ENCODE data around the gene ENAH.
"Not testable (repeated sequence)": the region's sequence is repeated elsewhere in the genome, so short reads cannot be mapped to it uniquely, and the experiment has no call there.

Gene ENAH

DNA sequence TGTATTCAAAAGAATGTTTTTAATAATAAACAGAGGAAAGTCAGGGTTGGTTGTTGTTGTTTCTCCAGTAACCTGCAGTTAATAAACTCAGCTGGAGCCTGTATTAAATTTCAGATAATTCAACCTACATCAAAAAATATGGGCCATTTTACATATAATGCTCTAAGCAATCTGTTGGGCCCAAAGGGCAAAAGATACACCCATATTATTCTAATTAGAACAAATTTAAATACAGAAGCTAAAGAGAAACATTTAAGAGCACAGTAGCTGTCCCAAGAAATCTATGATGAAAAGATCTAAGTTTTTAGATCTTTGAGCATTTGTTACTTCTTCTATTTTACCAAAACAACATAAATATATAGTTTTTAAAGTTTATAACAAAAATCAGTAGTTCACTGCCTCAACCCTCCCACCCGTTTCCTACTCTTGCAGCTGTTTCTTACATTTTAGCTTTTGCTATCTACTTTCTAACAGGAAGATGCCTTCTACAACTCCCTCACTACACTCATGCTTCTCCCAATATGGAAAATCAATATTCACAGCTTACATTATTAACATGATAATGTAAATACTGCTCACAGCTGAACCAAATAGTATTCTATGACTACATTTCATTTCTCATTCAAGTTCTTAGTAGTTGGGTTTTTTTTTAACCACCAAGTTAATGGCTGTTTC, 130.2 kb downstream of the ENAH start:
- DNase-seq, result no peak

DNA sequence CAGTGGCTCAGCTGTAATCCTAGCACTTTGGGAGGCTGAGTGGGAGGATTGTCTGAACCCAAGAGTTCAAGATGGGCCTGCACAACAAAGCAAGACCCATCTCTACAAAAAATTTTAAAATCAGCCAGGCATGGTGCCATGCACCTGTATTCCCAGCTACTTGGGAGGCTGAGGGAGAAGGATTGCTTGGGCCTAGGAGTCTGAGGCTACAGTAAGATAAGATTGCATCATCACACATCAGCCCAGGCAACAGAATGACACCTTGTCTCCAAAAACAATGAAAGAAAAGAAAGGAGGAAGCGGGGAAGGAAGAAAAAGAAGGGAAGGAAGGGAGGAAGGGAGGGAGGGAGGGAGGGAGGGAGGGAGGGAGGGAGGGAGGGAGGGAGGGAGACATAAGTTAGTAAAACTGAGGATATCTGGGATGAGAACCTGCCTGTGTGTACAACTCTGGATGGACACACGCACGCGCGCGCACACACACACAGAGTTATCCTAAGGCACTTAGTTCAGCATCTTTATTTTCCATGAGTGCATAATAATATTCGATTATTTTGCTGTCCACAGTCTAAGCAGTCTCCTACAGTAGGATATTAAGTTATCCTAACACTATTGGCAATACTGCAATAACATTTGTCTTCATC, 132.2 kb downstream of the ENAH start:
- DNase-seq, result no peak

DNA sequence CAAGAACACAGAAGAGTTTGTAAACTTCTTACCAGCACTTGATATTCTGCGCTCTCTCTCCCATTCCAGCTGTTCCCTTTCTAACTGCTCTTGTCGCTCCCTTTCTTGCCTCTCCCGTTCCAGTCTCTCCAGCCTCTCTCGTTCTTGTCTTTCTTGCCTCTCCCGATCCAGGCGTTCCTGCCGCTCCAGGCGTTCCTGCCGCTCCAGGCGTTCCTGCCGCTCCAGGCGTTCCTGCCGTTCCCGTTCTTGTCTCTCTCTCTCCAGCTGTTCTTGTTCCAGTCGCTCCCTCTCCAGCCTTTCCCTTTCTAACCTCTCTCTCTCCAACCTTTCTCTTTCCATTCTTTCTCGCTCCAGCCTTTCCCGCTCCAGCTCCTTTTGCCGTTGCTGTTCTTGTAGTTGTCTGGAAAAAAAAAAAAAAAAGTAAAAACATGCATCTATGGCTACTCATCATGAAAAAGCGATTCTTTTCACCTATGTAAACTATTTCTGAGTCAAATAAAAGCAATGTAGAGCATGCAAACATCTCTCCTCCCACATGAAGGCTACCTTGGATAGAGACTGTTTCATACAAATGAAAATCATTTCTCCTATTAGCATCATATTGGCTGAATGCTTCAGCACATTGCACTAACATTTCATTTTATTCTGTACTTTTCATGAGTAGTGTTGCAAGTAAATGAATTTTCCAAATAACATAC, 133.6 kb downstream of the ENAH start:
- DNase-seq, result no peak

DNA sequence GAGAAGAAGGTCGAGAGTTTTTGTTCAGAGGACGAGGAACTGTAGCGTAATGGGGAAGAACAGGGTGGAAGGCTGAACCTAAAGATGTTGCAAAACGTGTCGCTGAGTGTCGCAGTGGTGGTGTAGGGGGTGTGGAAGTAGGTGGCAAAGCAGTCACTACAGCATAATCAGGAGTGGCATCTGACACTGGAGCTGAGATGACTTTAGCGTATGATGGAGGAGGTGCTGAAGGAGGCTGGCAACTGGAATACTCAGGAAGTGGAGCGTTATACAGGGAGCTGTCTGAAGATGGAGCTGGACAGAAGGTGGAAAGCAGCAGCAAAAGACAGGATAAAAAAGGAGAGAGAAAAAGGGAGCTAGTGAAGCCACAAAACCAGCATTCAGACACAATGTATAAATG, 135.2 kb downstream of the ENAH start:
- DNase-seq, result no peak

DNA sequence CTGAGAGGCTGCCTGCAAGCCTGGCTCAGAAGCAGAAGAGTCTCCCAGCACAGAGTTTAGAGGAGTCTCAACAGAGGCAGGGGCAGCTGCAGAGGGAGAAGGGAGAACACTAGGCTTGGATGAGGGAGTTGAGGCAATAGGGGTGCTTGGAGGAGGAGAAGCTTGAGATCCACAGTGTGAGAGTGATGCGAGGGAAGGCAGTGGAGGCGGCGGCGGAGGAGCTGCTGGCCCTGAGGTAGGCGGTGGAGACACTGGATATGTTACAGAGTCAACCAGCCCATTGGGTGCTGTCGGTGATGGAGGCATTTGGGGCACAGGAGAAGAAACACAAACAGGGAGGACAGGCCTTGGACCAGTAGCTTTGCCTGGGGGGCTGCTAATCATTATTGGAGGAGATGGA, 135.7 kb downstream of the ENAH start:
- DNase-seq, result no peak

DNA sequence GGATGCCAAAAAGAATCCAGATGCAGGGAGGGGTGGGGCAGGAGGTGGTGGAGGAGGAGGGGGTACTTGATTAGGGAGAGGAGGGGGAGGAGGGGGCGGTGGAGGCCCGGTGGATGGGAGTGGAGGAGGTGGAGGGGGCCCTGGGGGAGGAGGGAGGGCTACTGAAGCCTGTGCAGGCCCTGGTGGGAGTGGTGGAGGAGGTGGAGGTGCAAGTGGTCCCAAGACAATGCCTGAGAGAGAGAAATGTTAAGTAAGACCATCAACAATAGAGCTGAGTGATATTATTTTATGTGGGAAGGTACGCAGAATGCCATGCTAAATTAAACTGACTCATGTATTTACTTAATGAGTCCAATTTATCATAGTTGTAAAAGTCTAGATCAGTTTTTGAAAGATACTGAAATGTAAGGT, 138.2 kb downstream of the ENAH start:
- no peak for DNase-seq

DNA sequence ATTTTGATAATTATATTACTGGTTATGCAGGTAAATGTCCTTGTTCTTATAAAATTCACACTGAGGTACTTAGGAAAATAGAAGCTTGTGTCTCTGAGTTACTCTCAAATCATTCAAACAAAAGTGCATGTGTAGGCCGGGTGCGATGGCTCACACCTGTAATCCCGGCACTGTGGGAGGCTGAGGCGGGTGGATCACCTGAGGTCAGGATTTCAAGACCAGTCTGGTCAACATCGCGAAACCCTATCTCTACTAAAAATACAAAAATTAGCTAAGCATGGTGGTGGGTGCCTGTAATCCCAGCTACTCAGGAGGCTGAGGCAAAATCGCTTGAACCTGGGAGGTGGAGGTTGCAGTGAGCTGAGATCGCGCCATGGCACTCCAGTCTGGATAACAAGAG, 139.3 kb downstream of the ENAH start:
- not testable (repeated sequence) for DNase-seq

DNA sequence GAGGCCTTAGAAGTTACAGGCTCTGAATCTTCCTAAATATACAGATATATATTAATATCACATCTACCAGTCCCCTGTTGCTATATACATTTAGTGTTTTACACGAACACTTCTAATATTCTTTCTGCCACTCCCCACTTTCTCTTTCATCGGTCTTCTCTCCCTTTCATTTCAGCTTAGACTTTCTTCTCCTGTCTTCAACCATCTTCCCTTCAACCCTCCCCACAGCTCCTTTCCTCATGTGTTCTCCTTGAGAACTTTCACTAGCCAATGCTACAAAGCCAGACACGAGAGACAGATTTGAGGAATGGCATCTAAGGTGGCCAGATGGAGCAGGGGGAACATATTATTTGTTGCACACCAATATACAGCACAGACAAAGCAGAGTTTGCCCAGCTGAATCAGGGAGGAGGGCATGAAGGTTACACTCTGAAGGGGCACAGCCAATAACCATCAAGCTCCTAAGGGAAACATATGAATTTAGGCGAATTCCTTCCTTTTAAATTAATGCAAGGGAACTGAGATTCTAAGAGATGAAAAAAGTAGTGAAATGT, 141.0 kb downstream of the ENAH start:
- DNase-seq, result no peak

DNA sequence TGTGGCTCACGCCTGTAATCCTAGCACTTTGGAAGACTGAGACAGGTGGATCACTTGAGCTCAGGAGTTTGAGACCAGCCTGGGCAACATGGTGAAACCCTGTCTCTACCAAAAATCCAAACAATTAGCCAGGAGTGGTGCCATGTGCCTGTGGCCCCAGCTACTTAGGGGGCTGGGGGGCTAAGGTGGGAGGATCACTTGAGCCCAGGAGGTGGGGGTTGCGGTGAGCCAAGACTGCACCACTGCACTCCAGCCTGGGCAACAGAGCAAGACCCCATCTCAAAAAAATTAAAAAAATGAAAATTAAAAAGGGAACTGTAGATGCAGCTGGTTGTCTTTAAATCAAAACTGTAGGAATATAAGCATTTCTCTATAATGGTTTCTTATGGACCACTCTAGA, 142.2 kb downstream of the ENAH start:
- not testable (repeated sequence) for DNase-seq

DNA sequence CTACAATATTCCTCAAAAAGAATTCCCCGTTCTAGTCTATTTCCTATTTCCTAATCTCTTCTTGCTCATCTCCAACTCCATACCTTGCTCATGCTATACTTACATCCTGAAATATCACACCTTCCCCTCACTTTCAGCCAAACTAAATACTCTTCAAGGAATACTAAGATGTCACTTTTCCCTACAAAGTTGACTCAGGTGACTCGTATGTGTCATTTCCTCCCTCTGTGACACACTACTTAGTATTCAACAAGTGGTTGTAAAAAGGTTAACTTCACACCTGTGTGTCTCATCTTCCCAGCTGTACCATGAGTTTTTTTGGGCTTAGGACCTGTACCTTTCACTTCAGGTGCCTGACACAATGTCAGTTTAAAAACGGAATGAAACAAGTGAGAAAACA, 143.2 kb downstream of the ENAH start:
- DNase-seq, result no peak

DNA sequence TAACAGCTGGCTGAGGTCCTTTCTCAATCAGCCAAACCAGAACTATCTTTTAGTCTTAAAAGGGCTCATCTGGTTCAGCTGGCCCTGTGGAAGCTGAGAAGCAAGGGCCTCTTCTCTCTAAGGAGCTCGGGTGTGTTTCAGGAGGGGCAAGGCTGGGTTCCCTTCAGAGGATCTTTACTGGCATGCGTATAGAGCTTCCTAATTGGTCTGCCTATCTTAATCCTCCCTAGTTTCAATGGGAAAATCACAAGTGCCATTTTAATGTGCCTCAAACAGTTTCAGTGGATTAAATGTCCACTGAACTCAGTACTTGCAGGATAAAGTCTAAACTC, 143.6 kb downstream of the ENAH start:
- no peak for DNase-seq

DNA sequence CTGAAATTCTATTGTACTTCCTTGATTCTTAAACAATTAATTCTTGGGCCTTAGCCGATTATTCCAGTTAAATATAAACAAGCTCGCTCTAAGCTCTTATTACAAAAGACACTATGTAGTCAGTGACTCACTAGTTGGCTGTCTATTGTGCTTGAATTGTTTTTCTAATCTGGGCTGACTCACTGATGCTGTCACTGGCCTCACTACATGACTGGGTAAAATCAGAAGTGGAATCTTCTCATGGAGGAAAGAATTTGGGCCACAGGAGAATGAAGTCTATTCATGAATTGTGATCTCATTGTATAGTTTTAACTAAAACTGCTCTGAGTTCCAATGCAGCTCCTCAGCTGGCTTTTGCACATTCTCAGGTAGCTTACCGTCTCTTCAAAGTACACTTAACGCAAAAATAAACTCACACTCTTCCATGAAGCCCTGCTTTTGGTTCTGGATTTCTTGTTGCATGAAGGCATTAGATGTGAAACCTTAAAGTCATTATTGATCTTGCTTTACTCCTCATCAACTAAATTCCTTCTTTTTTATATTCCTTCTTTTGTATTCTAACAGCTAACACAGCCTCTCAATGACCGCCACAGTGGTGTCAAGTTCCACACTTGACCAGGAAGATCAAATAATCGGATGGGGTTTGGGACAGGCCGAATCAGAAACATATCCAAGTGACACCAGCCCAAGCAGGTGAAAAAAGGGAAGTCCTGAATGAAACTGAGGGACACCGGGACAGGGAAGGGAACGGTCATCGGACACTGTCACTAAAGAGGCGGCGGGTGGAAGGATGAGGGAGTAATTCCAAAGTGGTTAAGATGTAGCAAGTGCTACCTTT, 144.2 kb downstream of the ENAH start:
- DNase-seq, result no peak

DNA sequence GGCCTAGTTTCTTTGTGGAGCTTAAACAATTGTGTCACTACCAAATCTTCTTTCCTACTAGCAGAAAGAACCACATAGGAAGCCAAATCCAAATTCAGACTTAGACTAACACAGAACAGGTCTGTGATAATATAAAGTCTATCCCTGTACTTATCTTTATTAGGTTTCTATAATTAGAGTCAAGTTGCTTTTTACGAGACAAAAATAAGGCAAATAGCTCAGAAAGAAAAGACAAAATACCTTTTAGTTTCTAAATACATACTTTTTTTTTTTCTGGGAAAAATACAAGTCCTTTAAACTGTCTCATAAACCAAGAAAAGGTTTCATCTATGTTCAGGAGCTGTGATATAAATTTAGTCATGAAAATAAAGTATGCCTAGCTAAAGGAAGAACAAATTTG, 146.2 kb downstream of the ENAH start:
- no peak for DNase-seq

DNA sequence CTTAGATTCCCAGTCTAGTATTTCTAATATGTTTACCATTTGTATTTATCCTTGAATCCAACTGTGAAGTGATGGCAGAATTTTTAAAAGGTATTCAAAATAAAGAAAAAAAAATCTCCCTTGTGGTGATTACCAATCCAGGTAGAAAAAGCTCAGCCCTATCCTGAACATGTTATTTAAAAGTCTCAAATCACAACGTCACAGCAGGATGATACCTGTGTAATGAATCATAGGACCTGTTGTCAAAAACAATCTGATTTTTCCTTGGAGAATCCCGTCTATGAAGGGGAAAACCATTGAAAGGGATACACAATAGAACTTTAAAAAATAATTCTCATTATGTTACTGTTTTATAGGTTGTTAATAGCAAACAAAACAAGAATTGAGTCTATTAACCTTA, 148.1 kb downstream of the ENAH start:
- DNase-seq, result no peak

DNA sequence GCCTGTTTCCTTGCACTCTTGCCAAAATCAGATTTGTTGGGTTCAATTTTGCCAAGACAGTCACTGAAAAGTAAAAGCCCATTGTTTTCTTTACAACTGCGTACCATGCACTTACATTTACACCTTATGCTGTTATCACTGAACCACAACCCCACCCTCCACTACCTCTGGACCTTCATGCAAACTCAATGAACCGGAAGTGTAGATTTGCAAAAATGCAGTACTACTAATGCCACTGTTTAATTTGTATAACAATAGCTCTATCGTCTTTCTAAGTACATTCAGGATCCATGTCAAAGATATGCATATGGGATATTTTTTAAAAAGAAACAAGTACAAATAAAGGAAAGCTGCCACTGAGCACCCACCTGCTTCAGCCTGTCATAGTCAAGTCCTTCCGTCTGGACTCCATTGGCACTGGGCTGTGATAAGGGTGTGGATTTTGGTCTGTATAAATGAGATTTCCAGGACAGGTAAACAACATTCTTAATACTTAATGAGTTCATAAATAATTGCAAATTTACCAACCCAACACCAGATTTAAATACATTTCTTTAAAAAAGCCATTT, 152.2 kb downstream of the ENAH start:
- DNase-seq, result no peak

DNA sequence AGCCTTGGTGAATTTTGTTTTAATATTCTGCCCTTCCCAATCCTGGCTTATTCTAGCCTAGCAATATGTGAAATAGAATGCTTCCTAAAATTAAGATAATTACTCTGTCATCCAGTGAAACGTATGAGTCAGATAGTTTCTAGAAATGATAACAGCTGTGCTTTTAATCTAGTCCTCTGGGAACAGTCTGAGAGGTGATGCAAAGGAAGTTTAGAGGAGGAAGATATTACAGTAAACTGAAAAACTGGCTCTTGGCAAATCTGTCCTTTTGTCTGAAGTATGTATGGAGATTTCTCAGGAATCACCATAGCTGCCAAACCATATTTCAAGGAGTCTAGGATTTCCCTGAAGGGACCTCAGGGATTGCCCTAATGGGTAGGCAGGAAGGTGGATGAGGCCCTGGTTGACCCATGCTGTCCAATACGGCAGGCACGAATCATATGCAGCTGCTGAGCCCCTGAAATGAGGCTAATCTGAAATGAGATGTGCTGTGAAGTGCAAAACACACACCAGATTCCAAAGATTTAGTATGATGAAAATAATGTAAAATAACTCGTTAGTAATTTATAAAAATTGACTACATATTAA, 154.3 kb downstream of the ENAH start:
- no peak for DNase-seq

DNA sequence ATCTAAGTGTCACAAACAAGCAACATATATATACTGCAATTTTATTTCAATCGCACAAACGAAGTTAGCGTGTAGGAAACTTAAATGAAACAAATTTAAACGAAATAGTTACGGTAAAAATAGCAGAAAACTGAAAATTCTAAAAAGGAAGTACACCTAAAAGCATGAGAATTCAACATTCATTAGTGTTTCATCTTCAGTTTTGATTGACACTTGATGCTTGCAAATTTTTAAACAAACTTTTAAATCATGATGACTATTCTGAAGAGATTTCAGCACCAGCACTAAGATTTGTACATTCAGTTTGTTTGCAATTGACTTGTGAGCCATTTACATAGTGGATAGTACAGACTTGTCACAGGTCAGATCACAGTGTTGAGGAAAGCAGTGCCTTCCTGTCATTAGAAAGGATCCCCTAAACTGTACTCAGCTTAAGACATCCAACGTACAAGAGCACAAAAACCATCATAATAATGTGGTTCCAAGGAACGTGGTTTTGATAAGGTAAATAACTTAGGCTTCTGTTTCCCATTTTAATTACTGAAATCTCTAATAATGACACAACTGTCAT, 158.0 kb downstream of the ENAH start:
- no peak for DNase-seq

DNA sequence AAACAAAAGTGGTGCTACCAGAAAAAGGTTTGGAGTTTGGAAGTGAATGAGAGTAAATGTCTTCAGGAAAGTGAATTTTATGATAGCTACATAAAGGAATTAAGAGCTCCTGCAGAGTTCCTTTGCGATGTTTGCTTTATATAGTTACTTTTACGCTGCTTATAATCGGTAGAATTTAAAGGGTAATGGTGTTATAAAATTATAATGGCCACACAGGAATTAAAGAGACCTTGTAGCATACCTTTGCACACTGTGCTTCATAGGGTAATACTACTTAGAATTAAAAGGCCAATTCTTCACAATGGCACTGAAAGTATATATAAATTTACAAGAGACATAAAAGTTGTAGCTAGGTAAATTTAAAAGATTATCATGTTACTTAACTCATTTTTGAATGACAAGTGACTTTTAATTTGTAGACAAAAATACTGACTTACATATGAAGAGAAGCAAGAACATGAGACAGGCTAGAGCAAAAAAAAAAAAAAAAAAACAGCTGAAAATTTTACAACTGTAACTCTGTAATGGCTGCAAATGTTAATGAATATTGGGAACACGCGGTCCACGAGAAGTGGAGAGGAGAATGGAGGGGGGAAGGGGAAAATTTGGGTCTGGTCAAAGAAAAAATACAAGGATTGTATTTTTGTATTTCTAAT, 159.2 kb downstream of the ENAH start:
- DNase-seq, result no peak

DNA sequence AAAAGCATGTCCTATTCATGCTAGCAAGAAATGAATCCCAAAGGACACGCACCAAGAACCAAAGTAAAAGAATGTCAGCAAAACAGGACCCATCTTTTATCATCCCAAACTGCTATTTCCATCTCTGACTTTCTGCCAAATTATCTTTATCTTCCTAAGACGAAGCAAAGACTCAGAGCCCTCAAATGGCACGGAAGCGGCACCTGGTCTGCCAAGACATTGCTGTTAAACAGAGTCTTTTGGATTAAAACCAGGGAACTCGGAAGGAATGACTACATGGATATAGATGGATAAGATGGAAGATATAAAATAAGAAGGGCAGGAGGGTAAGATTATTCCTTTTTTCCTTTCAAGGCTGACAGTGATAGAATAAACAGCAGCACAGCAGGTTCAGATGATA, 164.2 kb downstream of the ENAH start:
- DNase-seq, result no peak

DNA sequence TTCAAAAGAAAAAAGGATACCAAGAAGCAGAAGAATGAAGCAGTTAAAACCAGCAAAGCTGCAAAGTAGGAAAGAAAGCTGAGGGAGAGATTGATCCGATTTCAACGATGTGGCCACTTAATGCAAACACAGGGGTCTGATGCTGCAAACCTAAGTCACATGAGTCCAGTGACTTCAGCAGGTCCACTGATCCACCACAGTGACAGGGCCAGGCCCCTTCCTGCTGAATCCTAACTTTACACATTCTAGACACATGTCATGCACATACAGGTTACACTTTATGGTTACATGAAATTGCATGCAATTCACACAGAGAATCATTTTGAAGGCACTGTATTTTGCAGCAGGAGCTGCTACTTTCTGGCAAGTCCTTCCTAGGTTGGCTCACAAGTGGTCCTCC, 166.1 kb downstream of the ENAH start:
- no peak for DNase-seq

DNA sequence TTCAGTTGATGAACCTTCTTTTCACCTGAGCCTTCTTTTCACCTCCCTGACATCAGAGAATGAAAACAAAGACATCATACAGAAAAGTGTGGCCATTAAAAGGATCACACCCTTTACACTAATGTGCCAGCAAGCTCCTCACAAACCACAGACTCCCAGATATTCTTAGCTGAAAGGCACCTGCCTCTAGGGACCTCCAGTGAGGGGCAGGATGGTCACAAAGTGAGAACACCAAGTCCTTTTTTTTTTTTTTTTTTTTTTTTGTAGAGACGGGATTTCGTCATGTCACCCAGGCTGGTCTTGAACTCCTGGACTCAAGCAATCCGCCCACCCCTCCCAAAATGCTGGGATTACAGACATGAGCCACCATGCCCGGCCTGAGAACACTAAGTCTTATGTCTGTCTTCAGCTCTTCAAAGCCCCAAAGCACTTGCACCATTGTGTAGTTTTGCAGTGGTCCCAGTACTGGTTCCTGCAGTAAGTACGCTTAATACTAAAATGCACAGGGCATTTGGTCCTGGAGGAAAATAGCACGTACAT, 166.9 kb downstream of the ENAH start:
- DNase-seq, result no peak

Data from NCI-H526 treated with DMSO at 0.1 percent for 48 hours (cell line).